HCT116 (cell line): ENCODE data around the gene CKS2. TPM values are rescaled to one million over a fixed set of nuclear protein-coding genes. Genes with fewer than 3 reads are reported as not detected.

Experiments
- ATAC-seq: fragments of 200-7000 bp; cut with Tn5 transposase; 2 replicates; pipeline ENCODE4 v1.9.1; 2020; ENCODE audit warnings: mild to moderate bottlenecking, moderate library complexity
- BruUV-seq: library from RNA; stranded (reverse); fragments of 400-500 nt; replicated peaks from 2 replicates; lab custom pipeline; 2021; lab: Mats Ljungman, UMichigan
- CTCF ChIA-PET: fragments of 300-600 bp; sonication (Branson Sonifier 250); formaldehyde crosslinking; loops from one replicate; lab custom pipeline; 2021; ENCODE audit warnings: antibody characterized with exemption; lab: Charles Lee
- POLR2A ChIA-PET: fragments of 300-600, 350-600 bp; sonication (Branson Sonifier 250); formaldehyde crosslinking; loops from one replicate; lab custom pipeline; 2021; ENCODE audit warnings: antibody characterized with exemption; lab: Charles Lee
- RAD21 ChIA-PET, 2 experiments: fragments of 300-600 bp; sonication (Branson Sonifier 250); formaldehyde crosslinking; loops; one replicate each; lab custom pipeline; 2023; ENCODE audit warnings: low total read pairs in 2 of 2; ENCODE audit not compliant: uncharacterized antibody in 2 of 2, unreplicated experiment in 2 of 2, low non-redundant PET in 1 of 2; lab: Charles Lee
- DNase-seq: peaks from one replicate; pipeline ENCODE4 v3.0.0-alpha.2; 2010; ENCODE audit warnings: low read depth, low spot score
- H2AFZ ChIP-seq: fragments of 200-600 bp; shearing (Covaris generic), sonication (generic); 2 replicates; pipeline ENCODE4 v1.6.1; 2017; ENCODE audit warnings: low read depth, mixed run types, mixed read lengths, antibody characterized with exemption, low read length; ENCODE audit not compliant: poor library complexity, severe bottlenecking
- H3K27ac ChIP-seq: 2 replicates; pipeline ENCODE4 v1.5.1; 2012; ENCODE audit warnings: low read depth, low read length
- H3K27me3 ChIP-seq: fragments of 200-600 bp; sonication (generic); 2 replicates; pipeline ENCODE4 v1.6.1; 2016; ENCODE audit warnings: mixed run types, low read length, mixed read lengths; ENCODE audit not compliant: insufficient read depth
- H3K36me3 ChIP-seq, 2 experiments: fragments of 200-500 bp in 1 of 2; fragments of 200-600 bp in 1 of 2; sonication (Bioruptor generic) in 1 of 2; sonication (generic) in 1 of 2; 2 replicates each; pipeline versions ENCODE4 v1.5.1 to v1.6.1; 2014 to 2016; ENCODE audit warnings: low read length in 2 of 2, inconsistent platforms in 1 of 2, mixed read lengths in 1 of 2, mixed run types in 1 of 2; ENCODE audit not compliant: insufficient read depth in 2 of 2, control insufficient read depth in 1 of 2
- H3K4me1 ChIP-seq, 2 experiments: fragments of 200-600 bp in 1 of 2; sonication (generic) in 1 of 2; 2 replicates each; pipeline versions ENCODE4 v1.5.1 to v1.6.1; 2012 to 2017; ENCODE audit warnings: low read length in 2 of 2, inconsistent platforms in 1 of 2, mild to moderate bottlenecking in 1 of 2, mixed read lengths in 1 of 2, mixed run types in 1 of 2, moderate library complexity in 1 of 2; ENCODE audit not compliant: insufficient read depth in 2 of 2, control insufficient read depth in 1 of 2
- H3K4me2 ChIP-seq: fragments of 200-600 bp; sonication (generic); 2 replicates; pipeline ENCODE4 v1.6.1; 2017; ENCODE audit warnings: mixed run types, low read length, mixed read lengths
- H3K4me3 ChIP-seq, 2 experiments: fragments of 200-600 bp in 1 of 2; sonication (generic) in 1 of 2; replicated peaks in 1 of 2; 2 replicates each; pipeline ENCODE4 v1.5.1; 2011 to 2016; ENCODE audit warnings: low read length in 2 of 2, control low read depth in 1 of 2, low read depth in 1 of 2, mild to moderate bottlenecking in 1 of 2, mixed read lengths in 1 of 2, mixed run types in 1 of 2
- H3K79me2 ChIP-seq: fragments of 200-600 bp; sonication (generic); 2 replicates; pipeline ENCODE4 v1.6.1; 2017; ENCODE audit warnings: mild to moderate bottlenecking, mixed run types, low read length, moderate library complexity, mixed read lengths; ENCODE audit not compliant: insufficient read depth
- H3K9ac ChIP-seq: fragments of 200-600 bp; sonication (generic); 2 replicates; pipeline ENCODE4 v1.6.1; 2016; ENCODE audit warnings: low read length, mixed read lengths
- H3K9me2 ChIP-seq: fragments of 200-600 bp; sonication (generic), shearing (Covaris generic); 2 replicates; pipeline ENCODE4 v1.6.1; 2017; ENCODE audit warnings: mixed run types, mild to moderate bottlenecking, moderate library complexity; ENCODE audit not compliant: insufficient read depth
- H3K9me3 ChIP-seq, 2 experiments: fragments of 200-500 bp in 1 of 2; fragments of 200-600 bp in 1 of 2; sonication (Bioruptor generic) in 1 of 2; sonication (generic) in 1 of 2; 2 replicates each; pipeline ENCODE4 v1.6.1; 2014 to 2017; ENCODE audit warnings: low read length in 2 of 2, mixed read lengths in 2 of 2, inconsistent platforms in 1 of 2, low read depth in 1 of 2, mild to moderate bottlenecking in 1 of 2, mixed run types in 1 of 2, moderate library complexity in 1 of 2; ENCODE audit not compliant: control insufficient read depth in 1 of 2, insufficient read depth in 1 of 2
- H4K20me1 ChIP-seq: fragments of 200-600 bp; sonication (generic), shearing (Covaris generic); 2 replicates; pipeline ENCODE4 v1.6.1; 2017; ENCODE audit warnings: mixed run types, mild to moderate bottlenecking, moderate library complexity; ENCODE audit not compliant: insufficient read depth
- CBX3 ChIP-seq: IDR thresholded peaks from 2 replicates; pipeline ENCODE4 v1.6.1; 2012; ENCODE audit warnings: low read depth
- EZH2phosphoT487 ChIP-seq: fragments of 200-600 bp; IDR thresholded peaks from 2 replicates; pipeline ENCODE4 v1.6.1; 2018; ENCODE audit warnings: antibody characterized with exemption, borderline replicate concordance
- FOSL1 ChIP-seq: IDR thresholded peaks from 2 replicates; pipeline ENCODE4 v1.6.1; 2012; ENCODE audit warnings: low read depth
- POLR2AphosphoS5 ChIP-seq: IDR thresholded peaks from 2 replicates; pipeline ENCODE4 v1.6.1; 2011; ENCODE audit warnings: mild to moderate bottlenecking, low read depth, low read length, moderate library complexity
- SIN3A ChIP-seq: IDR thresholded peaks from 2 replicates; pipeline ENCODE4 v1.6.1; 2012; ENCODE audit warnings: low read depth
- ZNF274 ChIP-seq: fragments of 200-500 bp; sonication (Bioruptor generic); IDR thresholded peaks from 2 replicates; pipeline ENCODE4 v1.6.1; 2014; ENCODE audit warnings: mild to moderate bottlenecking, low read depth, low read length, inconsistent platforms
- intact Hi-C: fragments of 100-400 bp; cut with micrococcal nuclease; formaldehyde crosslinking; loops from 2 replicates; pipeline ENCODE4 v1.10.0; 2022
- total RNA-seq: library from RNA; stranded (reverse); gene quantifications from one replicate; pipeline ENCODE4 v1.2.1, GENCODE V29; 2021; ENCODE audit not compliant: unreplicated experiment

Gene CKS2
- total RNA-seq, 1 experiment from 2014 or later, result 242 TPM

DNA sequence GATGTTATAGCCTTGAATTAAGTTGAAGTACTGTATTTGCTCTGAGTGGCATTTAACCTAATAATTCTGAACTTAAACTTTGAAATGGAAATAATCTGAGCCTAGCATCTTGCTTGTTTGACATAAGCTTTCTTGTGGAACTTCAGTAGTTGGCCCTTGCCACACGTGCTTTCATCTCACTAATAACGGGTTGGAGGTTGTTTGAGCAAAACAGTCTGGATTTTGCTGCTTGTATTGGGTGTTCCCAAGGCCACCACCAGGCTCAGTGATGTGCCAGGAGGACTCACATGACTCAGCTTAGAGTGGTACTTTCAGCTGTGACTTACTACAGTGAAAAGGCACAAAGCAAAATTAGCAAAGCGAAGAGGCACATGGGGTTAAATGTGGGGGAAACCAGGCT, 43.0 kb downstream of the CKS2 start:
- no peaks in the 10 kb centered on the region for H3K9me2 ChIP-seq
- no peaks in the 10 kb centered on the region for H4K20me1 ChIP-seq
- H3K9ac ChIP-seq, result no peak overlapping the region
- no peak overlapping the region for H2AFZ ChIP-seq
- H3K79me2 ChIP-seq, result no peaks in the 10 kb centered on the region
- no peaks in the 10 kb centered on the region for H3K9me3 ChIP-seq
- DNase-seq, result no peak
- no peak overlapping the region for H3K4me3 ChIP-seq
- peaks cover 33 to 40% of the 10 kb centered on the region in 2 experiments for H3K36me3 ChIP-seq
- no peak overlapping the region for H3K4me2 ChIP-seq
- BruUV-seq, result no TSS peak
- TF ChIP-seq ZNF274, result no peak
- no peak for TF ChIP-seq CBX3
- H3K4me1 ChIP-seq, result no peaks in the 10 kb centered on the region
- ChIA-PET CTCF (no interaction called here), POLR2A (no interaction called here), RAD21 (no interaction called here)
- no peak for ATAC-seq
- H3K27me3 ChIP-seq, result no peaks in the 10 kb centered on the region
- no peak overlapping the region for H3K27ac ChIP-seq
- intact Hi-C loops, result no loop called here

DNA sequence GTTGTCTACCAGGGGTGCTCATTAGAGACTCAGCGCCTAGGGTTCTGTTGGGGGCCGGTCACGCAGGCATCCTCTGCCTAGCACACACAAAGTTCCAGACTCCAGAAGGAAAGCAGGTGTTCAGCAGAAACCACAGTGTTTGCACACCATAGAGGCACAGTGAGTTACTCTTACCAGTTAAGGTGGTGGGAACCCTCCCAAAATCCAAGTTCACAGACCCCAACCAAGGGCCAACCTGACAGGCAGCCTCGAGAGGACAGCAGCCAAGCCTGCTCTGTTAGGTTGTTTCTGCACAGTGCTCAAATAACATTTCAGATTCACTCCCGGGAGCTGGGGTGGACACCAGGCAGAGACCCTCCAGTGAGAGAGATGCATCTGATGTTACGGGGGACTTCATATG, 43.5 kb downstream of the CKS2 start:
- BruUV-seq, result no TSS peak
- DNase-seq (no peak), ATAC-seq (no peak)
- Histone ChIP-seq H3K9ac (no peak overlapping the region), H3K27me3 (no peaks in the 10 kb centered on the region), H2AFZ (no peak overlapping the region), H4K20me1 (no peaks in the 10 kb centered on the region), H3K36me3 (peaks cover 32 to 40% of the 10 kb centered on the region in 2 experiments), H3K9me3 (no peaks in the 10 kb centered on the region), H3K4me3 (no peak overlapping the region), H3K9me2 (no peaks in the 10 kb centered on the region), H3K4me2 (no peak overlapping the region), H3K27ac (no peak overlapping the region), H3K79me2 (no peaks in the 10 kb centered on the region), H3K4me1 (no peaks in the 10 kb centered on the region)
- ChIA-PET CTCF (no interaction called here), RAD21 (no interaction called here), POLR2A (no interaction called here)
- intact Hi-C loops, result no loop called here
- TF ChIP-seq SIN3A (no peak), POLR2AphosphoS5 (no peak), EZH2phosphoT487 (no peak), FOSL1 (no peak)
